IMR-90 (cell line): ENCODE results near the gene SETD2. TPM values are rescaled to one million over a fixed set of nuclear protein-coding genes. Genes with fewer than 3 reads are reported as not detected.

Experiments used
- ATAC-seq: fragments of 200-7000 bp; cut with Tn5 transposase; 2 replicates; pipeline ENCODE4 v1.9.1; 2020; ENCODE audit warnings: low read depth, mild to moderate bottlenecking, moderate library complexity
- BruUV-seq: library from RNA; stranded (reverse); fragments of 400-500 nt; replicated peaks from 2 replicates; lab custom pipeline; 2021; lab: Mats Ljungman, UMichigan
- CTCF ChIA-PET: fragments of 300-600 bp; formaldehyde crosslinking; extraction: SDS; loops from one replicate; lab custom pipeline; 2021; ENCODE audit warnings: antibody characterized with exemption; lab: Yijun Ruan, JAX
- POLR2A ChIA-PET: fragments of 300-600 bp; sonication (Branson Sonifier 250); formaldehyde crosslinking; loops from one replicate; lab custom pipeline; 2022; ENCODE audit warnings: antibody characterized with exemption; ENCODE audit not compliant: unreplicated experiment; lab: Charles Lee
- DNase-seq: peaks from one replicate; pipeline ENCODE4 v3.0.0; 2013
- H2AFZ ChIP-seq: replicated peaks from 2 replicates; pipeline ENCODE3; 2013; ENCODE audit warnings: low read length, mild to moderate bottlenecking; ENCODE audit not compliant: poor library complexity
- H2AK5ac ChIP-seq: 2 replicates; pipeline ENCODE4 v1.6.1; 2013; ENCODE audit warnings: low read depth, low read length, inconsistent platforms
- H2AK9ac ChIP-seq: replicated peaks from 2 replicates; pipeline ENCODE3; 2013; ENCODE audit warnings: mild to moderate bottlenecking, low read depth, low read length, moderate library complexity; ENCODE audit not compliant: poor library complexity
- H2BK120ac ChIP-seq: 2 replicates; pipeline ENCODE4 v1.6.1; 2013; ENCODE audit warnings: low read depth, low read length, inconsistent platforms
- H2BK15ac ChIP-seq: 3 replicates; pipeline ENCODE4 v1.6.1; 2013; ENCODE audit warnings: low read depth, low read length, inconsistent platforms
- H2BK20ac ChIP-seq: 2 replicates; pipeline ENCODE4 v1.6.1; 2013; ENCODE audit warnings: low read depth, mild to moderate bottlenecking, inconsistent platforms, low read length, moderate library complexity
- H2BK5ac ChIP-seq: 2 replicates; pipeline ENCODE4 v1.6.1; 2013; ENCODE audit warnings: mild to moderate bottlenecking, low read depth, low read length, inconsistent platforms; ENCODE audit not compliant: poor library complexity, severe bottlenecking
- H3K14ac ChIP-seq: replicated peaks from 2 replicates; pipeline ENCODE4 v1.6.1; 2013; ENCODE audit warnings: low read depth, low read length, inconsistent platforms
- H3K18ac ChIP-seq: 2 replicates; pipeline ENCODE4 v1.6.1; 2013; ENCODE audit warnings: low read depth, low read length, control low read depth
- H3K23ac ChIP-seq: 2 replicates; pipeline ENCODE4 v1.6.1; 2013; ENCODE audit warnings: low read depth, low read length, inconsistent platforms
- H3K27ac ChIP-seq: 2 replicates; pipeline ENCODE4 v1.5.1; 2013; ENCODE audit warnings: mild to moderate bottlenecking, control low read depth, low read length; ENCODE audit not compliant: insufficient read depth
- H3K27me3 ChIP-seq: 2 replicates; pipeline ENCODE4 v1.6.1; 2013; ENCODE audit warnings: low read length; ENCODE audit not compliant: control insufficient read depth, insufficient read depth
- H3K36me3 ChIP-seq: 2 replicates; pipeline ENCODE4 v1.6.1; 2013; ENCODE audit warnings: low read length, mixed read lengths; ENCODE audit not compliant: control insufficient read depth, insufficient read depth
- H3K4ac ChIP-seq: 2 replicates; pipeline ENCODE4 v1.6.1; 2013; ENCODE audit warnings: low read depth, low read length, inconsistent platforms
- H3K4me1 ChIP-seq: 2 replicates; pipeline ENCODE4 v1.6.1; 2013; ENCODE audit warnings: low read length, mixed read lengths; ENCODE audit not compliant: control insufficient read depth, insufficient read depth
- H3K4me2 ChIP-seq: 2 replicates; pipeline ENCODE4 v1.6.1; 2013; ENCODE audit warnings: low read depth, mild to moderate bottlenecking, control low read depth, low read length, moderate library complexity
- H3K4me3 ChIP-seq: 2 replicates; pipeline ENCODE4 v1.5.1; 2013; ENCODE audit warnings: low read depth, mild to moderate bottlenecking, control low read depth, low read length, moderate library complexity; ENCODE audit not compliant: insufficient read depth
- H3K56ac ChIP-seq: 2 replicates; pipeline ENCODE4 v1.6.1; 2013; ENCODE audit warnings: low read length, inconsistent platforms; ENCODE audit not compliant: insufficient read depth; ENCODE audit errors: extremely low read depth
- H3K79me1 ChIP-seq, 2 experiments: 2 replicates each; pipeline ENCODE4 v1.6.1; 2013; ENCODE audit warnings: low read length in 2 of 2, inconsistent platforms in 1 of 2, low read depth in 1 of 2
- H3K9ac ChIP-seq: 2 replicates; pipeline ENCODE4 v1.6.1; 2013; ENCODE audit warnings: low read depth, low read length, control low read depth
- H3K9me1 ChIP-seq: 2 replicates; pipeline ENCODE4 v1.6.1; 2013; ENCODE audit warnings: low read length, inconsistent platforms; ENCODE audit not compliant: insufficient read depth
- H3K9me3 ChIP-seq: 2 replicates; pipeline ENCODE4 v1.6.1; 2013; ENCODE audit warnings: low read length; ENCODE audit not compliant: control insufficient read depth, insufficient read depth
- H4K20me1 ChIP-seq: 2 replicates; pipeline ENCODE4 v1.6.1; 2013; ENCODE audit warnings: low read length, inconsistent platforms; ENCODE audit not compliant: insufficient read depth
- H4K5ac ChIP-seq: 2 replicates; pipeline ENCODE4 v1.6.1; 2013; ENCODE audit warnings: mild to moderate bottlenecking, low read depth, low read length, control low read depth
- H4K8ac ChIP-seq, 2 experiments: 2 replicates each; pipeline ENCODE4 v1.6.1; 2013; ENCODE audit warnings: low read depth in 2 of 2, low read length in 2 of 2, control low read depth in 1 of 2, inconsistent platforms in 1 of 2
- H4K91ac ChIP-seq: 2 replicates; pipeline ENCODE4 v1.6.1; 2013; ENCODE audit warnings: low read depth, low read length, inconsistent platforms; ENCODE audit not compliant: insufficient read depth
- BHLHE40 ChIP-seq: fragments of 150-350 bp; IDR thresholded peaks from 2 replicates; pipeline ENCODE4 v1.6.1; 2016; ENCODE audit warnings: mild to moderate bottlenecking, low read depth, low read length
- CEBPB ChIP-seq: IDR thresholded peaks from 2 replicates; pipeline ENCODE4 v1.6.1; 2012; ENCODE audit warnings: low read depth, low read length, improper control_type of control experiment
- CHD1 ChIP-seq: IDR thresholded peaks from 2 replicates; pipeline ENCODE4 v1.6.1; 2012; ENCODE audit warnings: low read depth, low read length, improper control_type of control experiment
- CTCF ChIP-seq: conservative IDR thresholded peaks from 2 replicates; pipeline ENCODE4 v1.5.1; 2012; ENCODE audit warnings: mild to moderate bottlenecking, low read depth, low read length, improper control_type of control experiment
- MAFK ChIP-seq: IDR thresholded peaks from 2 replicates; pipeline ENCODE4 v1.6.1; 2012; ENCODE audit warnings: low read depth, low read length, improper control_type of control experiment
- RCOR1 ChIP-seq: IDR thresholded peaks from 2 replicates; pipeline ENCODE4 v1.6.1; 2012; ENCODE audit warnings: mild to moderate bottlenecking, low read length, improper control_type of control experiment; ENCODE audit not compliant: insufficient replicate concordance
- RFX5 ChIP-seq: IDR thresholded peaks from 2 replicates; pipeline ENCODE4 v1.8.0; 2012; ENCODE audit warnings: low read depth, mild to moderate bottlenecking, low read length, moderate library complexity
- WGBS, 2 experiments: methylation state at CpG; one replicate each; pipeline versions ENCODE4 v1.1.5 to v1.1.7; 2013; ENCODE audit warnings: missing lambda C conversion rate in 2 of 2; ENCODE audit not compliant: insufficient read length in 1 of 2; ENCODE audit errors: extremely low coverage in 2 of 2; 5-methylcytosine and 5-hydroxymethylcytosine counted together
- dilution Hi-C: fragments of 300-500 bp; cut with HindIII; formaldehyde crosslinking; loops from one replicate; pipeline ENCODE4 v1.14.3; 2018; ENCODE audit warnings: low sequenced_read_pairs; ENCODE audit not compliant: unreplicated experiment
- in situ Hi-C: fragments of 300-500 bp; cut with MboI; formaldehyde crosslinking; loops from 3 replicates; pipeline ENCODE4 v1.14.3; 2019; ENCODE audit warnings: low sequenced_read_pairs, inconsistent platforms, mixed read lengths
- intact Hi-C: fragments of 100-400 bp; cut with micrococcal nuclease; formaldehyde crosslinking; loops from 2 replicates; pipeline ENCODE4 v1.10.0; 2022
- polyA plus RNA-seq, 3 experiments: library from polyadenylated mRNA; depleted of rRNA; stranded (reverse); fragments of >200 nt; gene quantifications; 2 replicates each; pipeline ENCODE4 v1.2.3, GENCODE V29; 2012; ENCODE audit warnings: low replicate concordance in 1 of 3
- total RNA-seq: library from RNA; depleted of rRNA; stranded (reverse); fragments of >200 nt; gene quantifications from 2 replicates; pipeline ENCODE4 v1.2.3, GENCODE V29; 2012
- TF ChIP-seq, protein P1 (sequence below): fragments of 150-350 bp; IDR thresholded peaks from 2 replicates; pipeline ENCODE4 v1.6.1; 2017; ENCODE audit warnings: mild to moderate bottlenecking, antibody characterized with exemption, low read length, low read depth

Gene SETD2
- total and polyA plus RNA-seq, 2 of the 4 experiments (the other 2 are of a cell fraction) = 18.3 to 20.1 TPM

DNA sequence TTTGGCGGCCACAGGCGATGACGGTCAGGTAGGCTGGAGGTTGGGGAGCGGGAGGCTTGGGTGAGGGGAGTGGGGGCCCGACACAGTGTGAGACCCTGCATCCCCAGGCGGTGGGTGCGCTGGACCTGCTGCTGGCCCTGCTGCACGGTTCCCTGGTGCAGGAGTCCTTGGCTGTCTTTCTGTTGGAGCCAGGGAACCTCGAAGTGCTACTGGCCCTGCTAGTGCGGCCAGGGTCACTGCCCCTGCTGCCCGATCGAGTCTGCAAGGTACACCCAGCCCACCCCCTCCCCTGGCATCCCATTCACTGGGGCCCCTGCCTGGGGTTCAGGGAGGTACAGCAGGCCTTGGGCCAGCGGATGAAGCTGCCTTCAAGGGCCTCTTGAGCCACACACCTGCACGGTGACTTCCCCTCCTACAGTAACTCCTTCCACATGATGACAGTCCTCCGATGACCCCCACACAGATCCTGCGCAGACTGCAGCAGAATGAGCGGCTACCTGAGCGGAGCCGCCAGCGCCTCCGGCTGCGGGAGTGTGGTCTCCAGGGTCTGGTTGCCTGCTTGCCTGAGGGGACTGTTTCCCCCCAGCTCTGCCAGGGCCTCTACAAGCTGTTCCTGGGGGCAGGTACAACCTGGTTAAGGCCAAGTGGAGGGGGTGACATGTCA, 164.9 kb downstream of the SETD2 start:
- no peak overlapping the region for H2BK15ac ChIP-seq
- no peaks in the 10 kb centered on the region for H3K9me3 ChIP-seq
- no peak overlapping the region for H3K4me3 ChIP-seq
- no peak overlapping the region for H4K5ac ChIP-seq
- H3K4ac ChIP-seq = no peak overlapping the region
- no peaks in the 10 kb centered on the region for H3K79me1 ChIP-seq
- H4K20me1 ChIP-seq = no peaks in the 10 kb centered on the region
- dilution Hi-C loops (no loop called here), in situ Hi-C loops (no loop called here), intact Hi-C loops (loop anchor here (1.0 kb wide), 2 partner anchors 76 to 294 kb away; no protein-coding TSS in a partner anchor)
- H2BK120ac ChIP-seq = no peak overlapping the region
- no peak overlapping the region for H3K4me2 ChIP-seq
- H4K8ac ChIP-seq = no peak overlapping the region
- no TSS peak for BruUV-seq
- ATAC-seq (no peak), DNase-seq (no peak)
- no peak for TF ChIP-seq CEBPB
- no peak for TF ChIP-seq BHLHE40
- no peak for TF ChIP-seq CHD1
- TF ChIP-seq MAFK = no peak
- TF ChIP-seq, protein P1, sequence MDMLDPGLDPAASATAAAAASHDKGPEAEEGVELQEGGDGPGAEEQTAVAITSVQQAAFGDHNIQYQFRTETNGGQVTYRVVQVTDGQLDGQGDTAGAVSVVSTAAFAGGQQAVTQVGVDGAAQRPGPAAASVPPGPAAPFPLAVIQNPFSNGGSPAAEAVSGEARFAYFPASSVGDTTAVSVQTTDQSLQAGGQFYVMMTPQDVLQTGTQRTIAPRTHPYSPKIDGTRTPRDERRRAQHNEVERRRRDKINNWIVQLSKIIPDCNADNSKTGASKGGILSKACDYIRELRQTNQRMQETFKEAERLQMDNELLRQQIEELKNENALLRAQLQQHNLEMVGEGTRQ = no peak
- TF ChIP-seq CTCF = no peak
- TF ChIP-seq RCOR1 = no peak
- TF ChIP-seq RFX5 = no peak
- H2AFZ ChIP-seq = no peak overlapping the region
- no peak overlapping the region for H3K18ac ChIP-seq
- CTCF ChIA-PET = interaction anchor here (1.0 kb wide), 1 partner anchor 76 kb away, joined by 3 read pairs; no protein-coding TSS in a partner anchor
- peaks cover 6% of the 10 kb centered on the region; the same call in 1 of the 2 replicates for H3K9me1 ChIP-seq
- no peaks in the 10 kb centered on the region for H3K27me3 ChIP-seq
- H2BK20ac ChIP-seq = no peak overlapping the region
- H3K4me1 ChIP-seq = peaks cover 5% of the 10 kb centered on the region; the same call in 1 of the 2 replicates
- peaks cover 3% of the 10 kb centered on the region; the same call in 1 of the 2 replicates for H3K36me3 ChIP-seq
- POLR2A ChIA-PET = no interaction called here
- peak overlapping the region; percentile 37 for H2AK9ac ChIP-seq
- H4K91ac ChIP-seq = no peak overlapping the region
- 86% methylated on average over 6 of the region's 22 CpGs; no CpG with 5 or more reads in 1 of the 2 experiments for WGBS, 2 experiments
- H3K56ac ChIP-seq = no peak overlapping the region
- no peak overlapping the region for H3K14ac ChIP-seq
- H2AK5ac ChIP-seq = no peak overlapping the region; the same call in 1 of the 2 replicates
- H3K27ac ChIP-seq = no peak overlapping the region
- no peak overlapping the region for H2BK5ac ChIP-seq
- H3K23ac ChIP-seq = no peak overlapping the region
- no peak overlapping the region for H3K9ac ChIP-seq
